ENCODE data around the gene TRAPPC5. TPM values are rescaled to one million over a fixed set of nuclear protein-coding genes. Genes with fewer than 3 reads are reported as not detected.

The TRAPPC5 gene
- polyA plus RNA-seq, 1 donor (not counting 4 experiments of a cell fraction or from before 2014, with no cell fraction given) = 54.8 TPM

- Histone ChIP-seq H3K4me1 (ENCODE audit: control insufficient read depth, extremely low read depth, insufficient read depth, low read length) (peaks cover 3% of the 10 kb centered on the region), H3K27ac (ENCODE audit: control insufficient read depth, insufficient read depth, low read length) (no peak overlapping the region), H3K9me1 (ENCODE audit: control insufficient read depth, extremely low read depth, insufficient read depth, low read length) (no peaks in the 10 kb centered on the region), H3K4me2 (ENCODE audit: control insufficient read depth, extremely low read depth, insufficient read depth, low read depth, low read length) (no peak overlapping the region), H3K4me3 (ENCODE audit: control insufficient read depth in 2 of 3, extremely low read depth in 1 of 3, insufficient read depth in 2 of 3, low read depth in 1 of 3, low read length in 3 of 3) (no peak overlapping the region), H3K79me2 (ENCODE audit: control insufficient read depth, insufficient read depth, low read length) (peaks cover 16% of the 10 kb centered on the region), H3K36me3 (ENCODE audit: control insufficient read depth in 2 of 2, extremely low read depth in 1 of 2, insufficient read depth in 2 of 2, low read length in 2 of 2) (peaks cover 9 to 16% of the 10 kb centered on the region in 2 experiments), H3K27me3 (ENCODE audit: control insufficient read depth, extremely low read depth, insufficient read depth, low read length) (no peaks in the 10 kb centered on the region), H4K20me1 (ENCODE audit: control insufficient read depth, extremely low read depth, insufficient read depth, low read length) (no peaks in the 10 kb centered on the region), H3K9me3 (ENCODE audit: control insufficient read depth, low read depth, low read length) (no peaks in the 10 kb centered on the region), H2AFZ (ENCODE audit: control insufficient read depth, low read length) (no peak overlapping the region), H3K9ac (ENCODE audit: control insufficient read depth, extremely low read depth, insufficient read depth, low read length) (no peak overlapping the region)
- DNase-seq (ENCODE audit: low read depth, low spot score) (no peak), FAIRE-seq (no peak)
- dilution Hi-C loops (cut with MboI; ENCODE audit: extremely low pct_ligation_motif_present, low sequenced_read_pairs) = no loop called here
- no peak for TF ChIP-seq CTCF (optimal IDR thresholded peaks at IDR 0.05 in 1 of 3, IDR thresholded peaks at IDR 0.05 in 1 of 3, conservative IDR thresholded peaks at IDR 0.05 in 1 of 3; ENCODE audit: extremely low read depth in 1 of 3, insufficient read depth in 2 of 3, low read length in 3 of 3)
- no peak for TF ChIP-seq EZH2 (IDR thresholded peaks at IDR 0.05; ENCODE audit: low read length)
These were observed 39.8 kb upstream of the TRAPPC5 start for GRCh38 chr19:7640803-7641202.

- no peaks in the 10 kb centered on the region for H4K20me1 ChIP-seq (ENCODE audit: control insufficient read depth, extremely low read depth, insufficient read depth, low read length)
- H3K9me3 ChIP-seq (ENCODE audit: control insufficient read depth, low read depth, low read length) = no peaks in the 10 kb centered on the region
- FAIRE-seq (no peak), DNase-seq (ENCODE audit: low read depth, low spot score) (no peak)
- peaks cover 16% of the 10 kb centered on the region for H3K79me2 ChIP-seq (ENCODE audit: control insufficient read depth, insufficient read depth, low read length)
- no peak overlapping the region for H3K27ac ChIP-seq (ENCODE audit: control insufficient read depth, insufficient read depth, low read length)
- dilution Hi-C loops (cut with MboI; ENCODE audit: extremely low pct_ligation_motif_present, low sequenced_read_pairs) = no loop called here
- no peak overlapping the region for H2AFZ ChIP-seq (ENCODE audit: control insufficient read depth, low read length)
- peaks cover 9 to 17% of the 10 kb centered on the region in 2 experiments for H3K36me3 ChIP-seq (ENCODE audit: control insufficient read depth in 2 of 2, extremely low read depth in 1 of 2, insufficient read depth in 2 of 2, low read length in 2 of 2)
- no peak overlapping the region for H3K4me2 ChIP-seq (ENCODE audit: control insufficient read depth, extremely low read depth, insufficient read depth, low read depth, low read length)
- TF ChIP-seq CTCF (optimal IDR thresholded peaks at IDR 0.05 in 1 of 3, IDR thresholded peaks at IDR 0.05 in 1 of 3, conservative IDR thresholded peaks at IDR 0.05 in 1 of 3; ENCODE audit: extremely low read depth in 1 of 3, insufficient read depth in 2 of 3, low read length in 3 of 3) (no peak), EZH2 (IDR thresholded peaks at IDR 0.05; ENCODE audit: low read length) (no peak)
- H3K27me3 ChIP-seq (ENCODE audit: control insufficient read depth, extremely low read depth, insufficient read depth, low read length) = no peaks in the 10 kb centered on the region
- H3K9me1 ChIP-seq (ENCODE audit: control insufficient read depth, extremely low read depth, insufficient read depth, low read length) = no peaks in the 10 kb centered on the region
- H3K4me1 ChIP-seq (ENCODE audit: control insufficient read depth, extremely low read depth, insufficient read depth, low read length) = peaks cover 3% of the 10 kb centered on the region
- H3K4me3 ChIP-seq (ENCODE audit: control insufficient read depth in 2 of 3, extremely low read depth in 1 of 3, insufficient read depth in 2 of 3, low read depth in 1 of 3, low read length in 3 of 3) = no peak overlapping the region
- no peak overlapping the region for H3K9ac ChIP-seq (ENCODE audit: control insufficient read depth, extremely low read depth, insufficient read depth, low read length)
These were observed 39.0 kb upstream of the TRAPPC5 start for GRCh38 chr19:7641290-7642276.

Data from keratinocyte (primary cell).